ENCODE measurements around the gene ATXN7L3. TPM values are rescaled to one million over a fixed set of nuclear protein-coding genes. Genes with fewer than 3 reads are reported as not detected.

ATXN7L3 gene
- total RNA-seq, 4 donors from 2014 or later: 44.1 to 77.4 (median 52.3) TPM

DNA sequence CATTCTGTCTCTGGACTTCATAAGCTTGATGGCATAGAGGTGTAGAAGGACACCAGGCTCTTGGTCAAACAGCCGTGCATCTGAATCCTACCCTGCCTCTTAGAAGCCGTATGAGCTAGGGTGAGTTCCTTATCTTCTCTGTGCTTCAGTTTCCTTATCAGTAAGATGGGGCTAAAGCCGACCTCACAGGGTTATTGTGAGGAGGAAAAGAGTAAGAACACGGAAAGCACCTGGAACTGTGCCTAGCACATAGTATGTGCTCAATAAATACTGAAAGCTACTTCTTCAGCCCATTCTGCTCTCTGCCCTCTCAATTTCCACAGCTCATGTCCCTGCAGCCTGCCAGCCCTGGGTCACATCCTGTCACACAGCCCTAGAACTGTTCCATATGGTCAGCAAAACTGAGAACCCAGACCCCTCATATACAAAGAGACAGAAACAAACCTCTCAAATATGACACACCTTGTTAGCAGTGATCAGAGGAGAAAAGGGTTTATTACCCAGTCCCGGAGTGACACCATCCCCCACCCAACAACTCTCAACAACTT, 36.8 kb upstream of the ATXN7L3 start:
- TF ChIP-seq POLR2A (IDR thresholded peaks at IDR 0.05): no peak
- no peak for TF ChIP-seq POLR2AphosphoS5 (IDR thresholded peaks at IDR 0.05)
- TF ChIP-seq, protein P1, sequence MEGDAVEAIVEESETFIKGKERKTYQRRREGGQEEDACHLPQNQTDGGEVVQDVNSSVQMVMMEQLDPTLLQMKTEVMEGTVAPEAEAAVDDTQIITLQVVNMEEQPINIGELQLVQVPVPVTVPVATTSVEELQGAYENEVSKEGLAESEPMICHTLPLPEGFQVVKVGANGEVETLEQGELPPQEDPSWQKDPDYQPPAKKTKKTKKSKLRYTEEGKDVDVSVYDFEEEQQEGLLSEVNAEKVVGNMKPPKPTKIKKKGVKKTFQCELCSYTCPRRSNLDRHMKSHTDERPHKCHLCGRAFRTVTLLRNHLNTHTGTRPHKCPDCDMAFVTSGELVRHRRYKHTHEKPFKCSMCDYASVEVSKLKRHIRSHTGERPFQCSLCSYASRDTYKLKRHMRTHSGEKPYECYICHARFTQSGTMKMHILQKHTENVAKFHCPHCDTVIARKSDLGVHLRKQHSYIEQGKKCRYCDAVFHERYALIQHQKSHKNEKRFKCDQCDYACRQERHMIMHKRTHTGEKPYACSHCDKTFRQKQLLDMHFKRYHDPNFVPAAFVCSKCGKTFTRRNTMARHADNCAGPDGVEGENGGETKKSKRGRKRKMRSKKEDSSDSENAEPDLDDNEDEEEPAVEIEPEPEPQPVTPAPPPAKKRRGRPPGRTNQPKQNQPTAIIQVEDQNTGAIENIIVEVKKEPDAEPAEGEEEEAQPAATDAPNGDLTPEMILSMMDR (IDR thresholded peaks at IDR 0.05): no peak
- no peak for TF ChIP-seq EP300 (IDR thresholded peaks at IDR 0.05; ENCODE audit: low read depth)
- 40 to 42% methylated on average over 3 to 5 of the region's 5 CpGs for WGBS, 2 donors (ENCODE audit: low coverage in 1 of 2)
- Histone ChIP-seq H3K4me1 (no peaks in the 10 kb centered on the region), H3K36me3 (no peaks in the 10 kb centered on the region), H3K27ac (no peak overlapping the region), H3K4me3 (no peak overlapping the region), H3K27me3 (peaks cover 4% of the 10 kb centered on the region), H3K9me3 (no peaks in the 10 kb centered on the region)
- intact Hi-C loops (cut with DNase I; ENCODE audit: low total_unique reads): no loop called here
- DNase-seq: no peak
- in situ Hi-C loops (cut with MboI; ENCODE audit: low pct_ligation_motif_present in 1 of 4, low pct_unique_long_range_greater_than_20kb in 1 of 4, low sequenced_read_pairs in 3 of 4): no loop called here

DNA sequence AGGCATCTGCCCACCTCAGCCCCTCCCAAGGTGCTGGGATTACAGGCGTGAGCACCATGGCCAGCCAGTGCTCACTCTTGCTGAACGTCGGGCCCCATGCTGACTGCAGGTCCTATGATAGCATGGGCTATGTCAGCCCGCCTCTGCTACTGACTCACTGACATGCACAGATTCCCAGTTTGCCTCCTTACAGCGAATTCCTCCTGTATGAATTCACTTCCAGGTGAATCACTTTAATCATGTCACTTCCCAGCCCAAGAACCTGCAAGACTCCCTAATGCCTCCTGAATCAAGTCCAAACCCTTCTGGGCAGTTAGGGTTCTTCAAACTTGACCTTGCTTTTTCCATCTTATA, 35.9 kb upstream of the ATXN7L3 start:
- WGBS, 2 donors (ENCODE audit: low coverage in 1 of 2): 83% methylated on average over 1 to 5 of the region's 5 CpGs
- Histone ChIP-seq H3K27me3 (peaks cover 4% of the 10 kb centered on the region), H3K4me3 (no peak overlapping the region), H3K36me3 (no peaks in the 10 kb centered on the region), H3K4me1 (no peaks in the 10 kb centered on the region), H3K9me3 (no peaks in the 10 kb centered on the region), H3K27ac (no peak overlapping the region)
- no peak for DNase-seq
- TF ChIP-seq POLR2AphosphoS5 (IDR thresholded peaks at IDR 0.05) (no peak), POLR2A (IDR thresholded peaks at IDR 0.05) (no peak), EP300 (IDR thresholded peaks at IDR 0.05; ENCODE audit: low read depth) (no peak)
- TF ChIP-seq, protein P1 (IDR thresholded peaks at IDR 0.05): no peak
- intact Hi-C loops (cut with DNase I; ENCODE audit: low total_unique reads) (no loop called here), in situ Hi-C loops (cut with MboI; ENCODE audit: low pct_ligation_motif_present in 1 of 4, low pct_unique_long_range_greater_than_20kb in 1 of 4, low sequenced_read_pairs in 3 of 4) (no loop called here)

DNA sequence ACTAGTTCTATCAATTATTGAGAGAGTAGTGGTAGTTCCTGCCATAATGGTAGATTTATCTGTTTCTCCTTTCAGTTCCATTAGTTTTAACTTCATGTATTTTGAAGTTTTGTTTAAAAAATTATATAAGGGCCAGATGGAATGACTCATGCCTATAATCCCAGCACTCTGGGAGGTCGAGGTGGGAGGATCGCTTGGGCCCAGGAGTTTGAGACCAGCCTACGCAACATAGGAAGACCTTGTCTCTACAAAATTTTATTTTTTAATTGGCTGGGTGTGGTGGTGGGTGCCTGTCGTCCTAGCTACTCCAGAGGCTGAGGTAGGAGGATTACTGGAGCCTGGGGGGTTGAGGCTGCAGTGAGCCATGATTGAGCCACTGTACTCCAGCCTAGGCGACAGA, 33.9 kb upstream of the ATXN7L3 start:
- no peaks in the 10 kb centered on the region for H3K4me1 ChIP-seq
- TF ChIP-seq POLR2A (IDR thresholded peaks at IDR 0.05) (no peak), POLR2AphosphoS5 (IDR thresholded peaks at IDR 0.05) (no peak), EP300 (IDR thresholded peaks at IDR 0.05; ENCODE audit: low read depth) (no peak)
- TF ChIP-seq, protein P1 (IDR thresholded peaks at IDR 0.05): no peak
- DNase-seq: no peak
- in situ Hi-C loops (cut with MboI; ENCODE audit: low pct_ligation_motif_present in 1 of 4, low pct_unique_long_range_greater_than_20kb in 1 of 4, low sequenced_read_pairs in 3 of 4): no loop called here
- intact Hi-C loops (cut with DNase I; ENCODE audit: low total_unique reads): no loop called here
- no peaks in the 10 kb centered on the region for H3K27me3 ChIP-seq
- no peak overlapping the region for H3K4me3 ChIP-seq
- no peak overlapping the region for H3K27ac ChIP-seq
- WGBS, 2 donors (ENCODE audit: low coverage in 1 of 2): 76 to 85% methylated on average over 4 to 5 of the region's 5 CpGs
- no peaks in the 10 kb centered on the region for H3K9me3 ChIP-seq
- H3K36me3 ChIP-seq: no peaks in the 10 kb centered on the region

DNA sequence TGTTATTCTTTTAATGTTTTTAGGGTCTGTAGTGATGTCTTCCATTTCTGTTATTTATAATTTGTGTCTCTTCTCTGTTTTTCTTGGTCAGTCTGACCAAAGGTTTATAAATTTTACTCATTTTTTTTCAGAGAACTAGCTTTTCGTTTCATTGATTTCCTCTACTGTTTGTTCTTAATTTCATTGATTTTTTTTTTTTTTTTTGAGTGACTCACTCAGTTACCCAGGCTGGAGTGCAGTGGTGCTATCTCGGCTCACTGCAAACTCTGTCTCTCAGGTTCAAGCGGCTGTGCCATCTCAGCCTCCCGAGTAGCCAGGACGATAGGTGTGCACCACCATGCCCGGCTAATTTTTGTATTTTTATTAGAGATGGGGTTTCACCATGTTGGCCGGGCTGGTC, 32.4 kb upstream of the ATXN7L3 start:
- H3K36me3 ChIP-seq: no peaks in the 10 kb centered on the region
- H3K9me3 ChIP-seq: no peaks in the 10 kb centered on the region
- H3K27me3 ChIP-seq: no peaks in the 10 kb centered on the region
- intact Hi-C loops (cut with DNase I; ENCODE audit: low total_unique reads): no loop called here
- in situ Hi-C loops (cut with MboI; ENCODE audit: low pct_ligation_motif_present in 1 of 4, low pct_unique_long_range_greater_than_20kb in 1 of 4, low sequenced_read_pairs in 3 of 4): no loop called here
- H3K27ac ChIP-seq: no peak overlapping the region
- TF ChIP-seq POLR2AphosphoS5 (IDR thresholded peaks at IDR 0.05) (no peak), POLR2A (IDR thresholded peaks at IDR 0.05) (no peak), EP300 (IDR thresholded peaks at IDR 0.05; ENCODE audit: low read depth) (no peak)
- TF ChIP-seq, protein P1 (IDR thresholded peaks at IDR 0.05): no peak
- 75 to 93% methylated on average over 1 to 7 of the region's 7 CpGs for whole genome bisulfite sequencing, 2 donors (ENCODE audit: low coverage in 1 of 2)
- H3K4me3 ChIP-seq: no peak overlapping the region
- H3K4me1 ChIP-seq: no peaks in the 10 kb centered on the region
- no peak for DNase-seq
